ENCODE data around the gene GNG4. TPM values are rescaled to one million over a fixed set of nuclear protein-coding genes. Genes with fewer than 3 reads are reported as not detected.
"Not testable (repeated sequence)": the region's sequence is repeated elsewhere in the genome, so short reads cannot be mapped to it uniquely, and the experiment has no call there.

Gene GNG4
- total and polyA plus RNA-seq, 5 experiments from 2014 or later, result not detected

DNA sequence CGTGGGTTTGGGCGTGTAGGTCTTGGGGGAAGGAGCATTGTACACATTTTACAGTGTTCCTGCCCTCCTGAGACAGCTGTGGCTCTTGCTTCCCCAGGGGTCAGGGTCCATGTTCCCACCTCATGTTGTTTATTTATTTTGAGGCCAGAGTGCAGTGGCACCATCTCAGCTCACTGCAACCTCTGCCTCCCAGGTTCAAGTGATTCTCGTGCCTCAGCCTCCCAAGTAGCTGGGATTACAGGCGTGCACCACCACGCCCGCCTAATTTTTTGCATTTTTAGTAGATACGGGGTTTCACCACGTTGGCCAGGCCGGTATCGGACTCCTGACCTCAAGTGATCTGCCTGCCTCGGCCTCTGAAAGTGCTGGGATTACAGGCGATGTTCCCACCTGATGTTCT is 2.0 kb downstream of the GNG4 start:
- H3K27ac Mint-ChIP-seq, POLR2A ChIA-PET, DNase-seq, ATAC-seq, H3K9me3 Mint-ChIP-seq: not testable (repeated sequence)
- peaks cover 2 to 13% (median 5%) of the 10 kb centered on the region in 3 donors for H3K36me3 Mint-ChIP-seq
- H3K27me3 Mint-ChIP-seq, result peaks cover 25 to 67% (median 55%) of the 10 kb centered on the region in 5 donors
- H3K4me1 Mint-ChIP-seq, result peaks cover 14 to 30% (median 26%) of the 10 kb centered on the region in 4 donors
- H3K4me3 Mint-ChIP-seq, result peak overlapping the region in 1 of 10 donors; percentile 14

DNA sequence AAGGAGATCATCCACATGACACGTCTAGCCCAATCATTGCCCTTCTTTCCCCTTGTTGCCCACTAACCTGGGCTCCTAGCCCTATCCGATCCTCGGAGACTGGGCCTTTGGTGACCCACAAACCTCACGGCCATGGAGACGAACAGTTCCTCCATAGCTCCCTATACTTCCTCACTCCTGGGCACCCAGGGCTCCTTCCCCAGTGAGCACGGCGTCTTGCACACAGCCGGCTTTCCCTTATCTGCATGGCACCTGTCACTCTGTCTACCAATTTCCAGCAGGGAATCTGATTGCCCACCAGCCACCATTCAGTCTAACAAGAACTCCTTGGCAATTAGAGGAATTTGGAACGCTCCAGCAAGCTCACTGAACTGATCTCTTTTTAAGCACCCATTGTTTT is 3.1 kb downstream of the GNG4 start:
- Mint-ChIP-seq H3K27me3 (peaks cover 21 to 56% (median 48%) of the 10 kb centered on the region in 5 donors), H3K4me3 (no peak overlapping the region), H3K36me3 (peaks cover 2 to 10% (median 5%) of the 10 kb centered on the region in 3 donors), H3K4me1 (peaks cover 20 to 41% (median 35%) of the 10 kb centered on the region in 4 donors), H3K27ac (peak overlapping the region in 1 of 10 donors; percentile 63), H3K9me3 (peaks cover 0 to 3% (median 0%) of the 10 kb centered on the region in 9 donors)
- ATAC-seq (no peak), DNase-seq (no peak)
- POLR2A ChIA-PET, result no interaction called here

DNA sequence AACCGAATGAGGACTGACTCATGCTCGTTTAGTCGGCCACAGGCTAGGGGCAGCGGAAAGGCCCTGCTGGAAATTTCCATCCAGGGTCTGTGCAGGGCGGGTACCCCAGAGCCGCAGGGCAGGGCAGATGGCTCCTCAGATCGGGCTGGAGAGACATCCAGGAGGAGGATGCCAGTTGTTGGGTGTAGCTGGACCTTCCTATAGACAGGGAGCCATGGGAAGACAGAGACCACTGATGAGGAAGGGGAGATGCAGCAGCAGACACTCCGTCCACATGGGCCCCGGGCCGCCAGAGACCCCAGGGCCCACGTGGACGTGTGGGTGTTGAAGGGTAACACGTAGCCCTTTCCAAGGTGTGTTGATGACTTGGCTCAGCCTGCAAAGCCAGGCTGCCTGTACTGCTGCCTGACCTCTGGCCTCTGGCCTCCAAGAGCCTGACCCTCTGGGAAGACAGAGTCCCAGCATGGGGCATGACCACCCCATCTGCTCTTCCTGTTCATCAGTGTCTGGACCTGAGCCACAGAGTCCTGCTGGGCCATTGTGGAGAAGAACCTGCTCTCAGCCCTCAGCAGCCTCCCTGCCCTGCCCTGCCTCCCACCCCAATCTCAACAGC is 4.8 kb downstream of the GNG4 start:
- Mint-ChIP-seq H3K27me3 (peaks cover 13 to 47% (median 39%) of the 10 kb centered on the region in 5 donors), H3K27ac (peak overlapping the region in 2 of 10 donors; percentile 39 to 45), H3K4me3 (no peak overlapping the region), H3K4me1 (peaks cover 20 to 33% (median 31%) of the 10 kb centered on the region in 4 donors), H3K9me3 (no peaks in the 10 kb centered on the region), H3K36me3 (peaks cover 0 to 3% (median 2%) of the 10 kb centered on the region in 3 donors)
- DNase-seq (no peak), ATAC-seq (no peak)
- POLR2A ChIA-PET, result interaction anchor here (0.7 kb wide), 1 partner anchor 92 kb away, joined by 4 read pairs; no protein-coding TSS in a partner anchor

DNA sequence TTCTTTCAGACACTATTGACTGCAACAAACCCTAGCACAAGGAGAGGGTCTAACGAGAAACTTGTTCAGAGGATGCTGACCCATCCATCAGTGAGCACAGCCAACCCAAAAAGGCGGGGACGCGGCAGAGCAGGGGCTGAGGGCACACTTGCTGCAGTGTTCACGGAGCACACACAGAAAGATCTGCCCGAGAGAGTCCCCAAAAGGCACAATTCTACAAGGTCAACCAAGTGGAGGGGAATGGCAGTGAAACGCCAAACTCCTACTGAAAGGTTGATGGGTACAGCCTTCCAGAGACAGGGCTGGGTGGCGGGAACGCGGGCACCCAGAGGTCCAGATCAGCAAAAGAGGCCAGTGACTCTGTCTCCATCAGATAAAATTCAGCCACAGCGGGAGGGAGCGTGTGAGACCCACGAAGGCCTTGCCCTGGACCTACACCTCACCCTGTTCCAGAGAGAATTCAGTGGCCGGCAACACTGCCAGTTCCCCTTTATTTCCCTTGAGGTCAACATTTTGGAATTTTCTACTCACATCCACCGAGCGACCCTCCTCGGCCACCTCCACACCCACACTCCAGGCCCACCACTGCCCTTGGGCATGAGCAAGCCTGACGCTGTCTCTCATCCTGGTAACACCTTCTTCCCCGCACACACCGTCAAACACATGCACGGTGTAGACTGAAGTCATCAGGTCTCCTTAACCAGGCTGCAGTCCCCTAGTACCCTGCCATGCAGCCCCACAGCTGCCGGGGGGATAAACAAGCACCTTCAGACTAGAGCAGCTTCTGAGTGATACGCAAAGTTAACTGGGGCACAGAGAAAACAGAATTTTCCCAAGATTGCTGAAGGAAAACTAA is 5.5 kb downstream of the GNG4 start:
- H3K36me3 Mint-ChIP-seq, result peaks cover 0 to 3% (median 2%) of the 10 kb centered on the region in 3 donors
- ATAC-seq (no peak), DNase-seq (no peak)
- peaks cover 20 to 32% (median 31%) of the 10 kb centered on the region in 4 donors for H3K4me1 Mint-ChIP-seq
- no peaks in the 10 kb centered on the region for H3K9me3 Mint-ChIP-seq
- peaks cover 13 to 46% (median 38%) of the 10 kb centered on the region in 5 donors for H3K27me3 Mint-ChIP-seq
- peak overlapping the region in 4 of 10 donors; percentile 20 to 86 (median 38) for H3K27ac Mint-ChIP-seq
- POLR2A ChIA-PET, result interaction anchor here (1.1 kb wide), 1 partner anchor 15 kb away, joined by 5 read pairs; no protein-coding TSS in a partner anchor
- H3K4me3 Mint-ChIP-seq, result peak overlapping the region in 2 of 10 donors; percentile 36 to 58

DNA sequence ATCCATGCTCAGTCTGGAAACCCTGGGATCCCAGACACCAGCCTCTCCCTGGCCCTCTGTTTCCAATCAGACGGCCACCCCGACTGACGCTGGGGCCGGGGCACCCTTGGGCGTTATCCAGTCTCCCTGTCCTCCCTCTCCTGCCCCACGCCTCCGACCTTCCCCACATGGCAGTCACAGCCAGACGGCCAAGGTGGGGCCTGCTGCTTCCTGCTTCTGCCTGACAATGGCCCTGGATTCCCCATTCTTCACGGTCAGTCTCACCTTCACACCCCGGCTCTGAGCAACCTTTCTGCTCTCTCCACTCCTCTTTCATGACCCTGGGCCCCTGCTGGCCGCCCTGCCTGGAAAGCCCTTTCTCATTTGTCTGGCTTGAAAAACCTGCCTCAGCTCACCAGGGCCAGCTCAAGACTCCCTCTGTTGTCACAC is 6.6 kb downstream of the GNG4 start:
- DNase-seq (no peak), ATAC-seq (no peak)
- no peaks in the 10 kb centered on the region for H3K9me3 Mint-ChIP-seq
- peaks cover 10 to 34% (median 29%) of the 10 kb centered on the region in 5 donors for H3K27me3 Mint-ChIP-seq
- H3K4me1 Mint-ChIP-seq, result peaks cover 16 to 26% (median 23%) of the 10 kb centered on the region in 4 donors
- peak overlapping the region; percentile 58 to 95 (median 88) for H3K27ac Mint-ChIP-seq
- H3K36me3 Mint-ChIP-seq, result peaks cover 0 to 2% (median 0%) of the 10 kb centered on the region in 3 donors
- POLR2A ChIA-PET, result interaction anchor here (1.1 kb wide), 1 partner anchor 16 kb away, joined by 5 read pairs; no protein-coding TSS in a partner anchor
- H3K4me3 Mint-ChIP-seq, result peak overlapping the region; percentile 74 to 88 (median 80)

DNA sequence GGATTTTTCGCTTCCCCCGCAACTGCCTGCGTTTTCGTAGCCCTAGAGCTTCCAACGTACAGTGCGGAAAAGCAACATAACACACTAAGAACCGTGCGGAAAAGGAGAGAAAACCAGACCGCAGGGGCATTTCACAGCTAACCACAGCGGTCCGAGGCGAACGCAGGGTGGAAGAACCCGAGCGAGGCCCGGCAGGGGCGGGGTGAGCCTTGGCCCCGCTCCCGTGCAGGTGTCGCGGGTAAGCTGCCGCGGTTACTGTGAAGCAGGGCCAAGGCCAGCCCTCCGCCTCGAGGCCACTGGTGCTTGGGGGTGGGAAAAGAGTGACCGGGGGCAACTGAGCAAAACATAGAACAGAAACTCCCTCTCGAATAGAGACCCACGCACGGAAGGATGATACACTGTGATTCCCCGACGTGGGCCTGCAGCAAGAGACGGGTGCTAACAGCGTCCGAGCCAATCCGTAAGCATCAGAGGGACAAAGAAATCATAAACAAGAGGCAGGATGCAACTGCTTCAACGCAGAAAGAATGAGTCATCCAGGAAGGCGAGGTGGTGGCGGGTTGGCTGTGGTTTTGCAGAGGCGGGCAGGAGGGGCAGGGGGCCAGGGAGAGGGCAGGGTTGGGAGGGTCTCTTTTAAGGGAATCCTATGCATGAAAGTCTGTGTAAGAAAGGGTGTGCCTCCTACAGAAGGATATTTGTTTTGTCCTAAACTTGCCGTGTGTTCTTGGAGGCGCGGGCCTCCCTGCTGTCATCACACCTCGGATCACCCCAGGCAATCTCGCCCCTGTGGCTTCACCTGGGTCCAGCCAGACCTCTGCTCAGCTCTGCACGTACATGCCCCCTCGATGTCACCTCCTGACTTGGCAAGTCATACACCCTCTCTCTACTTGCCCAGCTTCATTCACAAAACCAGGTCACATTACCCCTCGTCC is 7.3 kb downstream of the GNG4 start:
- H3K4me1 Mint-ChIP-seq, result peaks cover 16 to 26% (median 23%) of the 10 kb centered on the region in 4 donors
- H3K27me3 Mint-ChIP-seq, result peaks cover 10 to 31% (median 26%) of the 10 kb centered on the region in 5 donors
- peak in 9 of 10 donors; percentile 33 to 77 (median 51) for DNase-seq
- peaks cover 0 to 2% (median 0%) of the 10 kb centered on the region in 3 donors for H3K36me3 Mint-ChIP-seq
- H3K27ac Mint-ChIP-seq, result peak overlapping the region; percentile 82 to 95 (median 89)
- no peaks in the 10 kb centered on the region for H3K9me3 Mint-ChIP-seq
- POLR2A ChIA-PET, result interaction anchor here (1.1 kb wide), 1 partner anchor 16 kb away, joined by 5 read pairs; no protein-coding TSS in a partner anchor
- peak overlapping the region; percentile 74 to 88 (median 80) for H3K4me3 Mint-ChIP-seq
- peak; percentile 88 to 89 for ATAC-seq

DNA sequence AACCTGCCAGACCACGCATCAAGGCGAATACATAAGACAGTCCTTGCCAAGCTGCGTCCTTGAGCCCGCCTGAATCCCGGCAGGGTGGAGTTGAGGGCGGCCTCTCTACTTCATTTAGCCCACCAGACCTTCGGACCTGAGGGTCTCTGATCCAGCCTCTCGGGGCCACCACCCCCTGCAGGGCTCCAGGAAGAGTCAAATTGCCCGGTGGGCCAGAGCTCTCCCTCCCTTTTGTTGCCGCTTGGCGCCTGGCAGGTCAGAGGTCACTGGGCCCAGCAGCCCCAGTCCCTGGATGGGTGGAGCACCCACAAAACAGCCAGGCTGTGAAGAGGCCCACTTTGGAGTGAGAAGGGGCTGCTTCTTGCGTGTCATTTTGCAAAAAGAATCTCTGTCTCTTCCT is 9.0 kb downstream of the GNG4 start:
- H3K4me1 Mint-ChIP-seq, result peaks cover 16 to 25% (median 22%) of the 10 kb centered on the region in 4 donors
- ATAC-seq, result no peak
- H3K27me3 Mint-ChIP-seq, result peaks cover 4 to 16% (median 12%) of the 10 kb centered on the region in 5 donors
- no peak for DNase-seq
- H3K9me3 Mint-ChIP-seq, result no peaks in the 10 kb centered on the region
- no peaks in the 10 kb centered on the region for H3K36me3 Mint-ChIP-seq
- no peak overlapping the region for H3K27ac Mint-ChIP-seq
- POLR2A ChIA-PET, result no interaction called here
- peak overlapping the region in 1 of 10 donors; percentile 26 for H3K4me3 Mint-ChIP-seq

DNA sequence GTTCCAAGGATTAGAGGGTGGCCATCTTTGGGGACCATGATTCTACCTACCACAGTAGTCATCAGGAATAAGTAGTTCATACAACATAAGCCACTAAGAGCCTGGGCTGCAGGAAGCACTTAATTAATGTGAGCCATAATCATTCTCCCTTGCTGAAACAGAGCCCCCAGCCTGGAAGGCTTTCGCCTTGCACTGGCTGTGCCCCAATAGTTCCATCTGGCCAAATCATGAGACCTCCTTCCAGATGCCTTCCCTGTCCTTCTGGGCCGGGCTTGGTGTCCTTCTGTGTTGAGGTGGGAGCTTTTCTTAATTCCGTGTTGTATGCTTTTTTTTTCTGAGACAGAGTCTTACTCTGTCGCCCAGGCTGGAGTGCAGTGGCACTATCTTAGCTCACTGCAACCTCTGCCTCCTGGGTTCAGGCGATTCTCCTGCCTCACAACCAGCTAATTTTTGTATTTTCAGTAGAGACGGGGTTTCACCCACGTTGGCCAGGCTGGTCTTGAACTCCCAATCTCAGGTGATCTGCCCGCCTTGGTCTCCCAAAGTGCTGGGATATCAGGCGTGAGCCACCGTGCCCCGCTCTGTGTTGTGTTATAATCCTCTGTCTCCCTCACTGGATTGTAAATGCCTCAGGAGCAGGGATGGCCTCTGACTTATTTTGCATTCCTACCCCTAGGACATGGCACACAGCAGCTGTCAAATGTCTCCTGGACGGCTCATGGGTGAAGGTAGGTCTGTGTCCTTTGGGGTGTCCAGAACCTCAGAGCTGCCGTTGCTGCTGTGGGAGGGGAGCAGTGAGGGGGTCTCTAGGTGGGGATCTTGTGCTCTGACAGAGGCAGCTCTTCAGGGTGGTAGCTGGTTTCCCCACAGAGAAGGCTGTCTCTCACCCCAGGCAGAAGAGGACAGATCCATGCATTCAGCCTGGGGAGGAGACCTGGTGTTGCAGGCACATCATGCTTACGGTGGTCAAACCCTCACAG is 10.1 kb downstream of the GNG4 start:
- H3K27me3 Mint-ChIP-seq, result peaks cover 1 to 13% (median 7%) of the 10 kb centered on the region in 5 donors
- H3K4me1 Mint-ChIP-seq, result peaks cover 16 to 25% (median 22%) of the 10 kb centered on the region in 4 donors
- POLR2A ChIA-PET, result interaction anchor here (0.7 kb wide), 1 partner anchor 10 kb away, joined by 3 read pairs; no protein-coding TSS in a partner anchor
- ATAC-seq, result no peak
- H3K9me3 Mint-ChIP-seq, result no peaks in the 10 kb centered on the region
- H3K4me3 Mint-ChIP-seq, result no peak overlapping the region
- H3K36me3 Mint-ChIP-seq, result no peaks in the 10 kb centered on the region
- no peak for DNase-seq
- peak overlapping the region in 3 of 10 donors; percentile 15 to 34 (median 19) for H3K27ac Mint-ChIP-seq

DNA sequence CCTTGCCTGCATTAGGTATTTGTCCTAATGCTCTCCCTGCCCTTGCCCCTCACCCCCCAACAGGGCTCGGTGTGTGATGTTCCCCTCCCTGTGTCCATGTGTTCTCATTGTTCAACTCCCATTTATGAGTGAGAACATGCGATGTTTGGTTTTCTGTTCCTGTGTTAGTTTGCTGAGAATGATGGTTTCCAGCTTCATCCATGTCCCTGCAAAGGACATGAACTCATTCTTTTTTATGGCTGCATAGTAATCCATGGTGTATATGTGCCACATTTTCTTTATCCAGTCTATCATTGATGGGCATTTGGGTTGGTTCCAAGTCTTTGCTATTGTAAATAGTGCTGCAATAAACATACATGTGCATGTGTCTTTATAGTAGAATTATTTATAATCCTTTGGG is 11.0 kb downstream of the GNG4 start:
- H3K36me3 Mint-ChIP-seq, DNase-seq, ATAC-seq, H3K4me3 Mint-ChIP-seq, H3K27ac Mint-ChIP-seq, POLR2A ChIA-PET, H3K9me3 Mint-ChIP-seq: not testable (repeated sequence)
- H3K27me3 Mint-ChIP-seq, result peaks cover 0 to 15% (median 3%) of the 10 kb centered on the region in 5 donors
- peaks cover 16 to 23% (median 22%) of the 10 kb centered on the region in 4 donors for H3K4me1 Mint-ChIP-seq

DNA sequence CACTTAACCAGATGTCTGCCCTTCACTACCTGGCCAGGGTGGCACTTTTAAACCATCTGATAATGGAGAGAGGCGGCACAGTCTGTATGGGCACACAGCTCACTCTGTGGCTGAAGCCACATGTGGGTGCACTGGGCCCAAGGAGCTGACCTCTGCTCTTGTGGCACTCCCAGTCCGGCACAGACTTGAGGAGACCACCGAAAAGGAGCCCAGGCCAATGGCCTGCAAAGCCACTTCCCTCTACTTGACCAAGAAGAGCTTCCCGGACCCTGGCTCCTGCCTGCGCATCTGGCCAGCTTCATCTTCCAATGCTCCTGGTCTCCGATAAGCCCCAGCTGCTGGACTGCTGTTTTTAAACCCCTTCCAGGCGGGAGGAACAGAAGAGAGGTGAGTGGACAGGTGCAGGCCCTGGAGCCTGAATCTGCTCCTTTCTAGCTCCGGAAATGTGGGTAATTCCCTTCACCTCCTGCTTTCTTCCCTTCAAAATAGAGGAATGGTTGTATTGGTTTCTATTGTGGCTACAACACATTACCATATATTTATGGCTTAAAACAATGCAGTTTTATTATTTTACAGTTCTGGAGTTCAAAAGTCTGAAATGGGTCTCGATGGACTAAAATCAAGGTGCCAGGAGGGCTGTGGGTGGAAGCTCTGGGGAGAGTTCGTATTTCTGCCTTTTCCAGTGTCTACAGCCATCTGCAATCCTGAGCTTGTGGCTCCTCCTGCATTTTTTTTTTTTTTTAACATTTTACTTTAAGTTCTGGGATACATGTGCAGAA is 11.6 kb downstream of the GNG4 start:
- Mint-ChIP-seq H3K27ac (no peak overlapping the region), H3K4me1 (peaks cover 10 to 18% (median 16%) of the 10 kb centered on the region in 4 donors), H3K27me3 (peaks cover 0 to 10% (median 1%) of the 10 kb centered on the region in 5 donors), H3K36me3 (no peaks in the 10 kb centered on the region), H3K9me3 (no peaks in the 10 kb centered on the region), H3K4me3 (no peak overlapping the region)
- DNase-seq, result no peak
- ATAC-seq, result no peak
- POLR2A ChIA-PET, result interaction anchor here (0.7 kb wide), 1 partner anchor 644 kb away, joined by 5 read pairs; no protein-coding TSS in a partner anchor
